Measurements from ENCODE around the gene ALOX5AP. TPM values are rescaled to one million over a fixed set of nuclear protein-coding genes. Genes with fewer than 3 reads are reported as not detected.

ALOX5AP gene
- total and polyA plus RNA-seq, 2 donors (not counting 1 experiment from before 2014, with no cell fraction given) = 0.17 to 0.25 TPM

DNA sequence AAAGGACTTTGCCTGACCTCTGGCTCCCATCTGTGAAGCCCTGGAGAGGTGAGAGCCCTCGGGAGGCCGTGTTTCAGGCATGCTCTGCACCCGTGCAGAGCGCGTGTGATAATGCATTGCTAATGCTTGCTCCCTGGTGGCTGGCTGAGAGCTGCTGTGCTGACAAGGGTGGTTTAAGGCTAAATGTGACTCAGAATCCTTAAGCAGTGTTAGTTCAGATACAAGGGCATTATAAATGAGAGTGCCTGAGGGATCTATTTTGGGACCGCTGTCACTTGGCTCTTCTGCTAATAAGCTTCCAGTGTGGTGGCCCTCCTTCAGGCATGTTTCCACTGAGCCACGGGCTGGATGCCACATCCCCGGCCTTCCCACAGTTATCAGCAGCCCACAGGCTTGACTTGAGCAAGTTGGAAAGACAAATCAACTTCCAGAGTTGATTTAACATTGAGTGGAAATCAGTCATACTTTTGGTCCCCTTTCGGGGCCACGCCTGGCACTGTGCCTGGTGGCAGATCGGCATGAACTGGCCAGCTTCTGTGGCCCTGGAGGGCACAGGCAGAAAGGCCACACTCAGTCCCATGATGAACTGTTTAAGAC, 17.0 kb downstream of the ALOX5AP start:
- H3K4me2 ChIP-seq (ENCODE audit: extremely low read depth, insufficient read depth, low read length) = no peak overlapping the region
- DNase-seq (ENCODE audit: low read depth in 2 of 2) = peak; percentile 28 to 81
- H2AFZ ChIP-seq (ENCODE audit: low read length) = no peak overlapping the region
- no peaks in the 10 kb centered on the region for H3K4me1 ChIP-seq (ENCODE audit: control insufficient read depth, extremely low read depth, insufficient read depth, low read length)
- no peaks in the 10 kb centered on the region for H4K20me1 ChIP-seq (ENCODE audit: control insufficient read depth, extremely low read depth, insufficient read depth, low read length)
- no peaks in the 10 kb centered on the region for H3K36me3 ChIP-seq (ENCODE audit: control insufficient read depth, insufficient read depth, low read length)
- no peak overlapping the region for H3K9ac ChIP-seq (ENCODE audit: insufficient read depth, low read length)
- TF ChIP-seq, protein P1, sequence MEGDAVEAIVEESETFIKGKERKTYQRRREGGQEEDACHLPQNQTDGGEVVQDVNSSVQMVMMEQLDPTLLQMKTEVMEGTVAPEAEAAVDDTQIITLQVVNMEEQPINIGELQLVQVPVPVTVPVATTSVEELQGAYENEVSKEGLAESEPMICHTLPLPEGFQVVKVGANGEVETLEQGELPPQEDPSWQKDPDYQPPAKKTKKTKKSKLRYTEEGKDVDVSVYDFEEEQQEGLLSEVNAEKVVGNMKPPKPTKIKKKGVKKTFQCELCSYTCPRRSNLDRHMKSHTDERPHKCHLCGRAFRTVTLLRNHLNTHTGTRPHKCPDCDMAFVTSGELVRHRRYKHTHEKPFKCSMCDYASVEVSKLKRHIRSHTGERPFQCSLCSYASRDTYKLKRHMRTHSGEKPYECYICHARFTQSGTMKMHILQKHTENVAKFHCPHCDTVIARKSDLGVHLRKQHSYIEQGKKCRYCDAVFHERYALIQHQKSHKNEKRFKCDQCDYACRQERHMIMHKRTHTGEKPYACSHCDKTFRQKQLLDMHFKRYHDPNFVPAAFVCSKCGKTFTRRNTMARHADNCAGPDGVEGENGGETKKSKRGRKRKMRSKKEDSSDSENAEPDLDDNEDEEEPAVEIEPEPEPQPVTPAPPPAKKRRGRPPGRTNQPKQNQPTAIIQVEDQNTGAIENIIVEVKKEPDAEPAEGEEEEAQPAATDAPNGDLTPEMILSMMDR (conservative IDR thresholded peaks at IDR 0.05 in 1 of 2, IDR thresholded peaks at IDR 0.05 in 1 of 2; ENCODE audit: low read depth in 1 of 2, low read length in 2 of 2) = no peak
- TF ChIP-seq EZH2 (IDR thresholded peaks at IDR 0.05; ENCODE audit: low read length, missing control alignments) = no peak
- no peak overlapping the region for H3K27ac ChIP-seq (ENCODE audit: insufficient read depth, low read length)
- no peak overlapping the region for H3K4me3 ChIP-seq (replicated peaks in 1 of 4; ENCODE audit: control extremely low read depth in 1 of 4, insufficient read depth in 1 of 4, low read depth in 3 of 4, low read length in 4 of 4)
- H3K9me3 ChIP-seq (ENCODE audit: control insufficient read depth, insufficient read depth, low read depth, low read length) = no peaks in the 10 kb centered on the region
- no peaks in the 10 kb centered on the region for H3K79me2 ChIP-seq (ENCODE audit: control insufficient read depth, insufficient read depth, low read length)
- H3K27me3 ChIP-seq (ENCODE audit: control insufficient read depth, insufficient read depth, low read length) = peaks cover 10% of the 10 kb centered on the region

DNA sequence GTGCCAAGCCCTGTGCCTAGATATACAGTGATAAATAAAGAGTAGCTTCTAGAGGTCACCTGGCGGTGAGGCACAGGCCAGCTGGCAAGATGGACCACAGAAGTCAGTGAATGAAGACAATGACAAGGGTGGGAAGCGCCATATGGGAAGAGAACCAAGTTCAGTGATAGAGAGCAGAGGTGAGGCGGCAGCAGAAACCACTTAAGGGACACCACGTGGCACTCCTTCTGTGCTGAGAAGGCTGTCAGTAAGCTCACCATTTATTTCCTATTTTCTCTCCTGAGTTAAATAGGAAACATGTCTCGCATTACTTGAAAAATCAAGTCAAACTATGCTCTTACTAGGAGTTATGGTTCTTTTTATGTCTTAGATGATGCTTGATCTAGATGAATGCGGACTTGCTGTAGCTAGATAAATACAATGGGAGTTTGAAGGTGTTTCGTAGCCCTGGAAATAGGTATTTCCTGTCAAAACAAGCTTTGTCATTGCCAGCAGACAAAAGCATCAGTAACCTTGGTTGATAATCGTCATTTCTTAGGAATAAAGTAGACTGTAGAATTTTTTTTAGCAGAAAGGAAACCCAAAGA, 17.8 kb downstream of the ALOX5AP start:
- Histone ChIP-seq H3K4me1 (ENCODE audit: control insufficient read depth, extremely low read depth, insufficient read depth, low read length) (no peaks in the 10 kb centered on the region), H3K27me3 (ENCODE audit: control insufficient read depth, insufficient read depth, low read length) (peaks cover 10% of the 10 kb centered on the region), H2AFZ (ENCODE audit: low read length) (no peak overlapping the region), H3K9me3 (ENCODE audit: control insufficient read depth, insufficient read depth, low read depth, low read length) (no peaks in the 10 kb centered on the region), H4K20me1 (ENCODE audit: control insufficient read depth, extremely low read depth, insufficient read depth, low read length) (no peaks in the 10 kb centered on the region), H3K36me3 (ENCODE audit: control insufficient read depth, insufficient read depth, low read length) (no peaks in the 10 kb centered on the region), H3K79me2 (ENCODE audit: control insufficient read depth, insufficient read depth, low read length) (no peaks in the 10 kb centered on the region), H3K4me3 (replicated peaks in 1 of 4; ENCODE audit: control extremely low read depth in 1 of 4, insufficient read depth in 1 of 4, low read depth in 3 of 4, low read length in 4 of 4) (no peak overlapping the region), H3K4me2 (ENCODE audit: extremely low read depth, insufficient read depth, low read length) (no peak overlapping the region), H3K27ac (ENCODE audit: insufficient read depth, low read length) (no peak overlapping the region), H3K9ac (ENCODE audit: insufficient read depth, low read length) (no peak overlapping the region)
- TF ChIP-seq, protein P1 (conservative IDR thresholded peaks at IDR 0.05 in 1 of 2, IDR thresholded peaks at IDR 0.05 in 1 of 2; ENCODE audit: low read depth in 1 of 2, low read length in 2 of 2) = no peak
- TF ChIP-seq EZH2 (IDR thresholded peaks at IDR 0.05; ENCODE audit: low read length, missing control alignments) = no peak
- no peak for DNase-seq (ENCODE audit: low read depth in 2 of 2)

DNA sequence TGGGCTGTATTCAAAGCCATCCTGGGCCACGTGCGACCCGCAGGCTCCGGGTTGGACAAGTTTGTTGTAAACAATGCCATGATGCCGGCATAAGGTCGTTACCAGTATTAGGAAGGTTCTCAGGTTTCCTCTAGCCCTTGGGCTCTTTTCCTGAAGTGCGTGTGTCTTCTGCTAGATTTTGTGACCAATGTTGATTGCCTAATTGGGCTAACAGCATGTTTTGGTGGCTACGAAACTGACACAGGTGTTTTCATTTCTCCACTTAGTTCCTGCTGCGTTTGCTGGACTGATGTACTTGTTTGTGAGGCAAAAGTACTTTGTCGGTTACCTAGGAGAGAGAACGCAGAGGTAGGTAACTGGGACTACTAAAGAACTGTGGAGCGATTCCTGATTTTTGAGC, 20.3 kb downstream of the ALOX5AP start:
- H3K4me1 ChIP-seq (ENCODE audit: control insufficient read depth, extremely low read depth, insufficient read depth, low read length) = no peaks in the 10 kb centered on the region
- no peaks in the 10 kb centered on the region for H4K20me1 ChIP-seq (ENCODE audit: control insufficient read depth, extremely low read depth, insufficient read depth, low read length)
- no peaks in the 10 kb centered on the region for H3K9me3 ChIP-seq (ENCODE audit: control insufficient read depth, insufficient read depth, low read depth, low read length)
- no peaks in the 10 kb centered on the region for H3K36me3 ChIP-seq (ENCODE audit: control insufficient read depth, insufficient read depth, low read length)
- H3K4me2 ChIP-seq (ENCODE audit: extremely low read depth, insufficient read depth, low read length) = no peak overlapping the region
- H3K27ac ChIP-seq (ENCODE audit: insufficient read depth, low read length) = no peak overlapping the region
- TF ChIP-seq, protein P1 (conservative IDR thresholded peaks at IDR 0.05 in 1 of 2, IDR thresholded peaks at IDR 0.05 in 1 of 2; ENCODE audit: low read depth in 1 of 2, low read length in 2 of 2) = no peak
- TF ChIP-seq EZH2 (IDR thresholded peaks at IDR 0.05; ENCODE audit: low read length, missing control alignments) = no peak
- no peak overlapping the region for H3K4me3 ChIP-seq (replicated peaks in 1 of 4; ENCODE audit: control extremely low read depth in 1 of 4, insufficient read depth in 1 of 4, low read depth in 3 of 4, low read length in 4 of 4)
- no peaks in the 10 kb centered on the region for H3K79me2 ChIP-seq (ENCODE audit: control insufficient read depth, insufficient read depth, low read length)
- H2AFZ ChIP-seq (ENCODE audit: low read length) = no peak overlapping the region
- no peak for DNase-seq (ENCODE audit: low read depth in 2 of 2)
- H3K27me3 ChIP-seq (ENCODE audit: control insufficient read depth, insufficient read depth, low read length) = peaks cover 10% of the 10 kb centered on the region
- H3K9ac ChIP-seq (ENCODE audit: insufficient read depth, low read length) = no peak overlapping the region

Data from fibroblast of lung (primary cell).